ENCODE results near the gene ILDR2. TPM values are rescaled to one million over a fixed set of nuclear protein-coding genes. Genes with fewer than 3 reads are reported as not detected.
"Not testable (repeated sequence)": the region's sequence is repeated elsewhere in the genome, so short reads cannot be mapped to it uniquely, and the experiment has no call there.

The ILDR2 gene
- polyA plus RNA-seq, 1 donor, result 2.5 TPM

DNA sequence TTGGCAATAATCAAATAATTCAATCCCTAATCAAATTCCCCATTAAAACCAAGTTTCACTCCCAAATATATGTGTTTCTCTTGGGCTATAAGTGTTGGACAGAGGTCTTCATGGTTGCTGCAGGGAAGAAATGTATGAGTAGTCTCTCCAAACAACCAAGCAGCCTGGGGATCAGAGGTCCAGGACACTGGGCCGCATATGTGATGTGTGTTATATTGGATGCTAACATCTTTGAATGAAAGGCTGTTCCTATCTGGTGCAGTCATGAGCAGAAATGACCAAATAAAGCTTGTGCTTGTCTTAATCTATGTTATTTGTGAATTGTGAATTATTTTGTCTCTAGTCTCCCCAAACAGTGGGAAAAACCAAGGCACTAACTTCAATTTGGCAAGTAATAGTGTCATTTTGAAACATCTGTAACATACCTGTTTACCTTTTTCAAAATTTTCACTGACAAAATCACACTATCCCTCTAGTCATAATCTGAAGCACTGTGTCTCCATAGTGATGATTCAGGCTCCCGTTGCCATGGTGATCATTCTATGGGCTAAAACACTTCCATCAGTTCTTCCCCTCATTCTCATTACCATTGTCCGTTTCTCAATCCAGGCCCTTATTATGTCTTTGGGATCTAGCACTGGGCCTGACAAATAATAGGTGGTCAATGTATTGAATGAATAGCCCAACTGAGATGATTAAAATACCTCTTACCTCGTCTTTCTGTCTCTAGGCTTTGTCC is 86.8 kb downstream of the ILDR2 start:
- no peak for DNase-seq (ENCODE audit: low read depth)

DNA sequence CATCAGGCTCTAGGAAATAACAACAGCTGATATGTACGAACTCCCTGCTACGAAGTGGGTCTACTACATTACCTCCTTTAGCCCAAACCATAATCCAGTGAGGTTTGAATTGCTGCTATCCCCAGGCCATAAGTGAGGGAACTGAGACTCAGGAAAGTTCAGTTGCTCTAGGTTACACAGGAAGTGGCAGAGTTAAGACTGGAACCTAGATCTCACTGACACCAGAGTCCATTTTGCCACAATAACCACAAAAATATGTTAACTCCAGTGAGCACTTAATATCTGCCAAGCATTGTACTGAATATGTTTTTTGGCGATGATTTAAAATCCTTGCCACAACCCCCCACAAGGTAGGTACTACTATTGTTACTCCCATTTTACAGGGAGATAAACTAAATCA is 90.4 kb downstream of the ILDR2 start:
- no peak for DNase-seq (ENCODE audit: low read depth)

GRCh38 chr1:166884040-166884642 is 91.2 kb downstream of the ILDR2 start:
- DNase-seq (ENCODE audit: low read depth), result no peak

DNA sequence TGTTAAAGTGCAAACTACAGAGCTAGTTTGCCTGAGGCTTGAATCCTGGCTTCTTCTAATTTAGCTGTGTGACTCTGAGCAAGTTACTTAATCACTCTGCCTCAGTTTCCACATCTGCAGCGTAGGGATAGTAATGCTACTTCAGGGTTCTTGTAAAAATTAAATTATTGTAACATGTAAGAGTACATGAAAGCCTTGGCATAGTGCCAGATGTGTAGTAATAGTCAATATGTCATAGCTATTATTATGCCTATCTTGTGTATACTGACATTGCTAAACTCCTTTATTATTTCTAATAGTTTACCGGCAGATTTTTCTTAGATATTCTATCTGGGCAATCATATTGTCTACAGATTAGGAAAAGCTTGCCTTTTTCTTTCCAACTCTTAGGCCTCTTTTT is 92.4 kb downstream of the ILDR2 start:
- DNase-seq (ENCODE audit: low read depth), result no peak

- DNase-seq (ENCODE audit: low read depth), result not testable (repeated sequence)
Measured at GRCh38 chr1:166878173-166878917, 97.0 kb downstream of the ILDR2 start.

GRCh38 chr1:166876540-166876838 is 98.9 kb downstream of the ILDR2 start:
- DNase-seq (ENCODE audit: low read depth), result no peak

GRCh38 chr1:166875734-166876539 is 99.4 kb downstream of the ILDR2 start, which contains the start of gene TADA1:
Gene TADA1, minus strand, starts transcription at chr1:166876264. Its CDS starts 31 bp downstream, at chr1:166876233.
- DNase-seq (ENCODE audit: low read depth), result peak; percentile 95

DNA sequence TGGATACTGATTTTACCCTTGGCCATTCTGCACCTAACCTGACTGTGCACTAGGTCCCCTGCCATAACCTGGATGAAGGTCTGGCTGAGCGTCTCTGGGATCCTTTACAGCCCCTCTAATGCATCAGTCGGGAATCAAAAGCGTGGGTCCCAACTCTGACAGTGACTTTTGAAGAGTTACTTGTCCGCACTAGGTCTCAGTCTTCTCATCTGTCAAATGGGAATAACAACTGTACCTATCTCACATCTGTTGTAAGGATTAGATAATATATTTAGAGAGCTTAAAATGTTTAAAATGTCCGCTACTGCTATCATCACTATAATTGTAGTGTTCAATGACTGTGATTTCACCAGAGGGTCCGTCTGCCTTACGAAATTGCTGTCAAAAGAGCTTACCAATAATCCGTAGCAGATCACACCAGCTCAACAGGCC is 100.0 kb downstream of the ILDR2 start:
- DNase-seq (ENCODE audit: low read depth), result no peak

GRCh38 chr1:166874464-166874863 is 100.9 kb downstream of the ILDR2 start:
- DNase-seq (ENCODE audit: low read depth), result no peak

GRCh38 chr1:166870584-166870983 is 104.8 kb downstream of the ILDR2 start:
- no peak for DNase-seq (ENCODE audit: low read depth)

DNA sequence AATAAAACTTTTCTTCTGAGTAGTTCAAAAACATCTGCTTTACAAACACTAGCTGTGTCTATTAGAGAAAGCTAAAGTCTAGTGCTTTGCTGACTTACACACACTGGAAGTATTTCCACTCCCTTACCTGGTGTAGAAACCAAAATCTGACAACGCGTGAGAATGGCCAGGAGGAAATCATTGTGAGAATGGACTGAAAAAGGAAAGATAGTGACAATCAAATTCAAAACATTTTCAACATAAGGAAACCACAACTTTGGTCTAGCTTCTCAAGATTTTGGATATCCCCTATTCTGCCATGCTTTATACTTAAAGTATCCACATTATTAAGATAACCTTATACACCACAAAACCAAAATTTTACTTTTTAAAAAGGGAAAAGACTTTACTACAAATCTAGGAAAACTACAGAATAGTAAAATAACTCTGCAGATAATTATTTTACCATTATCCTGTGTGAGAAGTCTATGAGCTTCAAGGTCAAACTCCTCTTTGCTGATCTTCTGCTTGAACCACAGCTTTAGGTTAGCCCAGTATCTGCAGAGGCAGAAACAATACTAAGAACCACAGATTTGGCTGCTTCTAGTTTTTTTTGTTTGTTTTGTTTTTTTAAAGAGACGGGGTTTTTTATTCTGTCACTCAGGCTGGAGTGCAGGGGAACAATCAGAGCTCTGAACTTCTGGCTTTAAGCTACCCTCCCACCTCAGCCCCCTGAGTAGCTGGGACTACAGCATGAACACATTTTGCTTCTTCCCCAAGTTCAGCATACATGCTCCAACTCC is 105.8 kb downstream of the ILDR2 start:
- no peak for DNase-seq (ENCODE audit: low read depth)

DNA sequence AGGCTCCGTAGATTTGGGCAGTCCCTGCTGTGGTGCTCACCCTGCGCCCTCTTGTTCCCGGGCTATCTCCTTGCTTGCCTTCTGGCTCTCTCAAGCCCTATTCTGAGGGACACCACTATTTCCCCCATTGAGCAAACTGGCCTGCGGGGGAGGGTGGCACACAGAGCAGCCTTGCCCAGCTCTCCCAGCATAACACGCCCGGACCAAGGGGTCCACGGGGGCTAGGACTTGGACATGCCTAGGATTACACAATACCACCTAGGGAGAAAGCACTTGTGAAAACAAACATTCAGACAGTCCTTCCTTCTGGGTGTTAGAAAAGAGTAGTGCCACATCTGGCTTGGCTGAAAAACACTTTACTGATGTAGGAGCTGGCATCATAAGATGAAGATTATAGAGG is 106.7 kb downstream of the ILDR2 start:
- no peak for DNase-seq (ENCODE audit: low read depth)

DNA sequence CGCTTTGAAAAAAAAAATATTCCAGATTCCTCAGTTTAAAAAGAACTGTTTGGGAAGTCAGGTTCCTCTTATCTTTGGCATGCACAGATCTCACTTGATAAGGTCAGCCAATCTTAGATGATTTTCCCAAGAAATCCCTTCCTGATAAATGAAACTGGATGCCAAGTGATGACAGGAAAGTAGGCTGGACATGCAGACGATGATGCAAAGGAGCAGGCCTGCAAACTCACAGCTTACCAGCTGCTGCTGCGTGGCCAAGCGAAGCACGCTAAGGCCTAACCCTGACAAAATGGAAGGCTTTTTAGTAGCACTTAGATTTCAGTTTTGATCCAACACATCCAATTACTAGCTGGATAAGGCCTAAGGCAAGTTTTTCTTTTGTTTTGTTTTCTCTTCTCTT is 109.4 kb downstream of the ILDR2 start:
- no peak for DNase-seq (ENCODE audit: low read depth)

DNA sequence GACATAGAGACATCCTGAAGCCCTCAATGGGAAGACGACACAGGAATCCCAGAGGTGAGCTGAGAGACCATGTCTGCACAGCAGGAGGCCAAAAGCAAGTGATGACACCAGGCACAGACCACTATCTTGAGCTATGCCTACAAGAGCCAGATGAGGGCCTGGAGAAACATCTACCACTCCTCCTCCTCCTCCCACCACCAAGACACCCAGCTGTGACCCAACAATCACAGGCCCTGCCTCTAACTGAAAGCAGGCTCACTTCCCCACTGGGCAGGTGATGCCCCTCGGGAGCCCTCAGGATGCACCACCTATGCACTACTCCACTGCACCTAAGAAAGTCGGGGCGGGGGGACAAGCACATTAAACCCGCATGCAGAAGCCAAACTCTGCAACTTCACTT is 115.7 kb downstream of the ILDR2 start:
- no peak for DNase-seq (ENCODE audit: low read depth)

GRCh38 chr1:166858726-166859419 is 116.5 kb downstream of the ILDR2 start:
- no peak for DNase-seq (ENCODE audit: low read depth)

Other genes starting within 250 kb of the ILDR2 start
- 13.6 TPM for gene POGK, start 136.1 kb downstream of the ILDR2 start, polyA plus RNA-seq (ENCODE audit: insufficient read length)
- gene TADA1, start 99.3 kb downstream of the ILDR2 start, polyA plus RNA-seq (ENCODE audit: insufficient read length), result 12.5 TPM
- gene MAEL, start 13.7 kb upstream of the ILDR2 start, polyA plus RNA-seq (ENCODE audit: insufficient read length), result 0.34 TPM
- gene GPA33, start 114.8 kb upstream of the ILDR2 start, polyA plus RNA-seq (ENCODE audit: insufficient read length), result 0.22 TPM
- 136 TPM for gene STYXL2, start 118.5 kb upstream of the ILDR2 start, polyA plus RNA-seq (ENCODE audit: insufficient read length)
- gene POU2F1, start 245.3 kb upstream of the ILDR2 start, polyA plus RNA-seq (ENCODE audit: insufficient read length), result 5.5 TPM

Data from forelimb muscle (tissue), 1 donor.